ENCODE results near the gene PPP4R3B.
"Not testable (repeated sequence)": the region's sequence is repeated elsewhere in the genome, so short reads cannot be mapped to it uniquely, and the experiment has no call there.

PPP4R3B gene

GRCh38 chr2:55617175-55618024 lies at the start of gene PPP4R3B:
PPP4R3B (minus strand) TSS chr2:55617622; CDS start chr2:55617285, 337 bp downstream.
- DNase-seq, result peak; percentile 99 to 100

DNA sequence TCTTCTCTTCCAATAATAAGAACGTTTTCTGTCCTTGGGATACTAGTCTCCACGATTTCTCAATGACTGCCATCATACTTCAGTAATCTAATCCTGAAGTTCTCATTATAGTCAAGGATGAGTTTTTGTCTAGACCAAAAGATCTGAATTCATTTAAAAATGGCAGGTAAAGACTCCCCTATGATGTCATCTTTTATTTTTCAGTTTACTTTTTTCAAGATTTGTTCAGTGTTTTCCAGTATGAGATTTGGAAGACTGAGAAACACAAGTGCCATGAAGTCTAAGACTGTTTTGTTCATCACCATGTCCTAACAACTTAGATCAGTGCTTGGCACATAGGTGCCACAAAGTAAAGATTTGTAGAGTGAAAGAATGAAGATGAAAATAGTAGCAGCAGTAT lies 35.8 kb upstream of the PPP4R3B start:
- DNase-seq, result no peak

DNA sequence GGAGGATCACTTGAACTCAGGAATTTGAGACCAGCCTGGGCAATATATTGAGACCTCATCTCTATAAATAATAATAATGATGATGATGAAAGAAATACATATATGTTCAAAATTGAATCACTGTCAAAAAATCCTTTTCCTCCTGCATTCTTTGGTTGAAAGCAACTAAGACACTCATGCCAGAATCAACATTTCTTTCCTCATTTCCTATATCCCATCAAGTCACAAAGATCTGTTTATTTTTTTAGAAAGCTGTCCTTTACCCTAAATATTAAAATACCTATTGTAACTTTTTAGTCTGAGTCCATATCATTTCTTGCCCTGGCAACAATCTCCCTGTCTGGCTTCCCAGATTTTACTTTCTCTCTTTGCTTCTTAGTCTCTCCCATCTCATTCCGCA lies 31.8 kb upstream of the PPP4R3B start:
- no peak for DNase-seq

DNA sequence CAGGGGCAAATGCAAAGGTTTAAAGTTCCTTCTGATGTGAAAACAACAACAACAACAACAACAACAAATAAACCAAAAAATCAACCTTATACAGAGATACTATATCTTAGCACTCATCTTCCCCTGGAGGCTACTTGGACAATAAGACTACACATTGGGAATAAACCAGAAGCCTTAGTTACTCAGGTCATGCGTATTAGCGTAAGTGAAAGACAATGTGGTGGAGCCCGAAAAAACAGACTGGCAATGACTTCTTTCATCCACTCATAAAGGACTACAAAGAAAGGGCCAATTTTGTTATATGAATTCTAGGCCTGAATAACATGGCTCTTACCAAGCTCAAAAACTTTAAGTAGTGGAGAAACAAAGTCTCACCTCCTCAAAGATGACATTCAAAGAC lies 19.4 kb upstream of the PPP4R3B start:
- DNase-seq, result no peak

- DNase-seq, result no peak
Observed at GRCh38 chr2:55628931-55629330, 11.5 kb upstream of the PPP4R3B start.

- no peak for DNase-seq
Observed at GRCh38 chr2:55627915-55628314, 10.5 kb upstream of the PPP4R3B start.

DNA sequence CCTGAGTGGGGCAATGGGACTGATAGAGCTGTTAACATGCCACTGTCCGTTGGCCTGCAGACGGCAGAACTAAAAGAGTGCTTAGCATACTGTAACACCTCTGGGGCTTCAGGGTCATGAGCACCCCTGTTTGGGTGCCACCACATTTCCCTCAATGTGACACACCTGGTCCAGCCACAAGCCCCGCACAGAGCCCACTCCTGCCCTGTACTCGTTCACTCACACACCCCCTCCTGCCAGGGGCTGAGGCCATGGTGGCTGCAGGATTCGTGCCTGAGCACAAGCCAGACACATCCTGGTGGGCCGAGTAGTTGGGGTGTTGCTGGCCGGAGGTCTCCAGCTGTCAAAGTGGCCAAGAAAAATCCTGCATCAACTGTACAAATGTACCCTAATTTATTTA lies 4.4 kb upstream of the PPP4R3B start:
- DNase-seq, result no peak

GRCh38 chr2:55620123-55620779 lies 2.8 kb upstream of the PPP4R3B start:
- peak; percentile 2 to 33 for DNase-seq

DNA sequence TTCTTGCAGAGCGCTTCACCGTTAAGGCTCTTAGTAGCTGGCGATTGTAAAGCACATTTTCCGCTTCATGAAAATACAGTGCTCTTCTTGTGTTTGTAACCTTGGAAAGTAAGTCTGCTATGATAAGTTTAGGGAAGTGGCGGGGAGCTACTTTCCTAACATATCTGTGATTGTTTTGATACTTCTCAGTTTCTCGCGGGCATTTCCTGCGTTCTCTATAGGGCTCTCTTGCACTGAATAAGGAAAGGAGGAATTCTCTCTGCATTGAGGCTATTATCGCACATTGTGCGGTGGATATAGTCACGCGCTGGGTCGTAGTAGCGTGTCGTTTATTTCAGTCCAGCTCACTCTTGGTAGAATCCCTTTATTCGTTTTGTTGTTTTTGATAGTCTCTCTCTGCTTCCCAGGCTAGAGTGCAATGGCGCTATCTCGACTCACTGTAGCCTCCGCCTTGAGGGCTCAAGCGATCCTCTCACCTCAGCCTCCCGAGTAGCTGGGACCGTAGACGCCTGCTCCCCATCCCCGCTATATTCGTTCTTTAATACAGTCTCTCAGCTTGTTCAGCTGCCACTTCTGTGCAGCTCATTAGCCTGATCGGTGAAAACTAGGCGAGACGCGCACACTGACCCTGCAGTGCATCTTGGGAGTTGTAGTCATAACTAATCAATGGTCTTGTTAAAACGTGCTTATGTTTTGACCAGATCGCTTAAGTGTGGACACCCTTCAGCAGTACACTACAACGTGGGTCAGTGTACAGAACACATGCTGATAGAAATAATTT lies 1.0 kb upstream of the PPP4R3B start:
- DNase-seq, result peak; percentile 45 to 84

DNA sequence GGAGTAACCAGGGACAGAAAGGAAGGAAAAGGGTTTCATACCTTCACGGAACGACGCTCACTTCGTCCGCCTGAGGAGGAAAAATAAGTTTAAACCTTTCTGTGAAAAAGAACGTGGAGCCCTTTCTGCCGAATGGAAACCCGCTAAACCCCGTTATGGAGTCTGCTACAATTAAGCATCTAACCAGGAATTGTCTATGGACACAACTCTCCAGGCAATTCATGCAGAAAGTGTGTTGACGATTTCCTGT lies 528 bp upstream of the PPP4R3B start:
- no peak for DNase-seq

DNA sequence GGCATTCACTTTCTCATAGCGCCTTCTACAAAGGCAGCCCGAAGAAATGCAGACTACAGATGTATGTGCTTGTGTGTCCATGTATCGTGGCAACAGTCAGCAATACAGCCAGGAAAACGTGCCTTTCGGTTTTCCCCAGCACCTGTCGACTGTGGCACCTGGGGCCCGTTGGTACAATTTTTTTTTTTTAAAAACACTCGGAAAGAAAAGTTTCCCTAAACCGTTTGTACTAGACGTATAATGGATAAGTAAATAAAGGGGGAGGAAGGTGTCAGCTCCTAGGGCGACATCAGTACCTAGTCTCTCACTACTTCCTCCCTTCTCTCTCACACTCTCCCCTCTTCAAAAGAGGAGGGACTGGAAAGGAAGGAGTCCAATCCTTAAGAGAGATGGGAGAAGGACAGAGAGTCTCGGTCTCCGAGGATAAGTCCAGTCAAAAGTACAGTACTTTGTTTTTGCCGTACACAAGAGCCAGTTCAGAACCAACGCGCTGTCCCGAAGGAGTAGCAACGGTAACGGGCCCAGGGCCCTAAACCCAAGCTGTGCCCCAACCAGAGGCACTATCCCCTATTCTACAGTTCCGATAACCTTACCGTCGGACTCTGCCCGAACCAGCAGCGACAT lies 759 bp downstream of the PPP4R3B start:
- peak; percentile 33 to 72 for DNase-seq

- DNase-seq, result no peak
Observed at GRCh38 chr2:55611997-55612396, 5.4 kb downstream of the PPP4R3B start.

DNA sequence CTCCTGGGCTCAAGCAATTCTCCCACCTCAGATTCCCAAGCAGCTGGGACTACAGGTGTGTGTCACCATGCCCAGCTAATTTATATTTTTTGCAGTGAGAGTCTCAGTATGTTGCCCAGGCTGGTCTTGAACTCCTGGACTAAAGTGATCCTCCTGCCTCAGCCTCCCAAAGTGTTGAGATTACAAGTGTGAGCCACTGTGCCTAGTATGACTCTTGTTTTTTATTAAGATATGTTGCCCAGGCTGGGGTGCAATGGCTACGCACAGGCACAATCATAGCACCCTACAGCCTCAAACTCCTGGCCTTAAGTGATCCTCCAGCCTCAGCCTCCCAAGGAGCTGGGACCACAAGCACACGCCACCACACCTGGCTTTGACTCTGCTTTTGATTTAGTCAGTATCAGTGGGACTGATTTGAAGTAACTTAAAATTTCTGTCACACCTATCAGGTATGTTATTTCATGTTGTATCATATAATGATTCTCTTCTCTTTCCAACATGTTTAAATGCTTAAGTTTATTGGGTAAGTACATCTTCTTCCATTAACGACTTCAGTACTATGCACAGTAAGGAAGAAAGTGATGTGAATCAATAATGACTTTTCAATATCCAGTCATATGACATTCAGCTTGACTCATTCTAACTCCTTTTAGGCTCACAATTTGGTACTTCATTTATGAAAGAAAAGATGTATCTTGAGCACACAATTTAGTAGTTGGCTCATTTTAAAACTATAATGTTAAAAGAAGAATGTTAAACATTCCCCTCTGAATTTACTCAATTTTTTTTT lies 6.3 kb downstream of the PPP4R3B start:
- no peak for DNase-seq

GRCh38 chr2:55609938-55610578 lies 7.4 kb downstream of the PPP4R3B start:
- DNase-seq, result no peak

GRCh38 chr2:55609193-55609794 lies 8.1 kb downstream of the PPP4R3B start:
- DNase-seq, result no peak

- no peak for DNase-seq
Observed at GRCh38 chr2:55607717-55608116, 9.7 kb downstream of the PPP4R3B start.

DNA sequence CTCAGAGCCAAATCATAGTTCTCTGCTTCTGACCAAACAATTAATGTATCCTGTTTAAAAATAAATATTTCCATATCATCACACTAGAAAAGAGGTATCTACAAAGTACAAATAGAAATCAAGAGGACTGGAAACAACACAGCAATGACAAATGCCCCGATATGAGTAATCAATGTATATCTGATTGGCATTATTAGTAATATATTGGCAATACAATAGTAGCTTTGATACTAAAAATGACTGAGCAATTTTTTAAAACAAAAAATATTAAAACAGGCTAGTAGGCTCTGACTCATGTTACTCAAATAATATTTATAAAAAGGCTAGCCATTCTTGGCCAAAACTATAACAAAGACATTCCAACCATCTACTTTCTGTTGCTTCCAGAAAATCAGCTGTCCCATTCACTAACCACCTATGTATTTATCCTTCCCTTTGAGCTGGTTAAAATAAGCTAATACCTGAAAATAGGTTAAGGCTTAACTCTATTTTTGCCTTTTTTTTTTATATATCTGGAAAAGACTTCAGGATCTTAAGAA lies 13.3 kb downstream of the PPP4R3B start:
- no peak for DNase-seq

- no peak for DNase-seq
Observed at GRCh38 chr2:55601849-55602248, 15.6 kb downstream of the PPP4R3B start.

- no peak for DNase-seq
Observed at GRCh38 chr2:55598056-55598795, 19.2 kb downstream of the PPP4R3B start.

GRCh38 chr2:55596795-55597194 lies 20.6 kb downstream of the PPP4R3B start:
- not testable (repeated sequence) for DNase-seq

DNA sequence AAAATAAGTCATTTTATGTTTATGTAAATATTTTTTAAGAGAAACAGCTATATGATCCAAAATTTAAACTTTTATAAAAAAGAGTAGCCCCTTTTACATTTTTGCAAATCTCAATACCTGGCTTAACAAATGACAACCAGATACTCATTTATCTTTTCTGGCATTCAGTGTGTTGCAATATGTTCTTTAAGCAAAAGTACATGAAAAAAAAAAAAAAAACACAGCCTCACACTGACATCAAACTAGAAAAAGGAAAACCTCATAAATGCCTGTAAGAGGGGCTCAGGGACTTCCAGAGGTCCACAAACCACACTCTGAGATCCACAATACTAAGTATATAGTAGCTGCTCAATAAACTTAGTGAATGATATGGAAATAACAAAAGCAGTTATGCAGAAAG lies 21.9 kb downstream of the PPP4R3B start:
- no peak for DNase-seq
